HepG2 (cell line): Measurements from ENCODE around the gene TTLL7. TPM values are rescaled to one million over a fixed set of nuclear protein-coding genes. Genes with fewer than 3 reads are reported as not detected.

Experiments used
- ATAC-seq: fragments of 200-7000 bp; cut with Tn5 transposase; 3 replicates; pipeline ENCODE4 v1.9.1; 2020; ENCODE audit warnings: mild to moderate bottlenecking, moderate library complexity
- BruUV-seq: library from RNA; stranded (reverse); fragments of 400-500 nt; replicated peaks from 2 replicates; lab custom pipeline; 2021; lab: Mats Ljungman, UMichigan
- CTCF ChIA-PET: fragments of 300-600 bp; formaldehyde crosslinking; extraction: SDS; loops from one replicate; lab custom pipeline; 2021; ENCODE audit warnings: low total read pairs, inconsistent platforms, low intra/inter-chr PET ratio; lab: Yijun Ruan, JAX
- POLR2A ChIA-PET: fragments of 350-600 bp; sonication (Branson Sonifier 250); formaldehyde crosslinking; loops from one replicate; lab custom pipeline; 2020; ENCODE audit warnings: antibody characterized with exemption, inconsistent platforms; lab: Yijun Ruan, JAX
- DNase-seq: peaks from one replicate; pipeline ENCODE4 v3.0.0-alpha.2; 2015; ENCODE audit warnings: low spot score
- FAIRE-seq: peaks from 3 replicates; lab custom pipeline; 2011; peaks lifted over from hg19 to GRCh38; lab: Jason Lieb, UNC
- H2AFZ ChIP-seq: one replicate; pipeline ENCODE4 v1.6.1; 2011; ENCODE audit warnings: low read length, inconsistent platforms
- H3K27ac ChIP-seq: fragments of 300-600 bp; 3 replicates; pipeline ENCODE4 v1.8.0; 2011; ENCODE audit warnings: mixed run types, mild to moderate bottlenecking, mixed read lengths, low read length, inconsistent platforms; ENCODE audit not compliant: insufficient read depth; ENCODE audit errors: extremely low read length
- H3K27me3 ChIP-seq, 2 experiments: fragments of 200-600 bp in 1 of 2; 2 replicates in 1 of 2; 3 replicates in 1 of 2; pipeline versions ENCODE4 v1.6.0 to v1.8.0; 2011; ENCODE audit warnings: low read length in 2 of 2, mild to moderate bottlenecking in 2 of 2, moderate library complexity in 2 of 2, inconsistent platforms in 1 of 2; ENCODE audit not compliant: insufficient read depth in 2 of 2, control insufficient read depth in 1 of 2
- H3K36me3 ChIP-seq, 2 experiments: fragments of 200-600 bp in 1 of 2; replicated peaks in 1 of 2; 2 replicates in 1 of 2; 3 replicates in 1 of 2; pipeline versions ENCODE4 v1.5.1 to v1.8.0; 2011; ENCODE audit warnings: low read length in 2 of 2, inconsistent platforms in 1 of 2; ENCODE audit not compliant: insufficient read depth in 2 of 2, control insufficient read depth in 1 of 2
- H3K4me1 ChIP-seq: 2 replicates; pipeline ENCODE4 v1.5.1; 2012; ENCODE audit warnings: low read length, inconsistent platforms; ENCODE audit not compliant: insufficient read depth
- H3K4me2 ChIP-seq: 2 replicates; pipeline ENCODE4 v1.6.0; 2011; ENCODE audit warnings: low read depth, low read length, inconsistent platforms
- H3K4me3 ChIP-seq, 3 experiments: fragments of 200-600 bp in 1 of 3; sonication (generic), shearing (Covaris generic) in 1 of 3; replicated peaks in 1 of 3; 2 replicates each; pipeline ENCODE4 v1.5.1; 2011 to 2016; ENCODE audit warnings: low read length in 3 of 3, inconsistent platforms in 2 of 3, low read depth in 2 of 3, mild to moderate bottlenecking in 2 of 3, control low read depth in 1 of 3, mixed read lengths in 1 of 3; ENCODE audit not compliant: insufficient read depth in 1 of 3
- H3K79me2 ChIP-seq: one replicate; pipeline ENCODE4 v1.6.1; 2011; ENCODE audit warnings: low read length, inconsistent platforms; ENCODE audit not compliant: insufficient read depth
- H3K9ac ChIP-seq: 2 replicates; pipeline ENCODE4 v1.6.0; 2011; ENCODE audit warnings: mild to moderate bottlenecking, low read depth, low read length, inconsistent platforms; ENCODE audit not compliant: insufficient read depth
- H3K9me3 ChIP-seq: 2 replicates; pipeline ENCODE4 v1.5.1; 2012; ENCODE audit warnings: mild to moderate bottlenecking, low read length
- H4K20me1 ChIP-seq: 2 replicates; pipeline ENCODE4 v1.6.0; 2011; ENCODE audit warnings: inconsistent platforms, mild to moderate bottlenecking, low read length, moderate library complexity; ENCODE audit not compliant: insufficient read depth
- CENPBD1 ChIP-seq: sonication (generic); formaldehyde crosslinking; IDR thresholded peaks from 2 replicates; pipeline ENCODE4 v1.8.0; 2022; ENCODE audit warnings: missing genetic modification reagents, low read depth, mild to moderate bottlenecking, borderline replicate concordance
- HNRNPK ChIP-seq: fragments of 200-400 bp; formaldehyde crosslinking; IDR thresholded peaks from 2 replicates; pipeline ENCODE4 v1.6.1; 2018; ENCODE audit warnings: low read length, low read depth, moderate library complexity, mild to moderate bottlenecking; ENCODE audit not compliant: poor library complexity, severe bottlenecking
- KDM5A ChIP-seq: fragments of 200-600 bp; sonication (generic); IDR thresholded peaks from 2 replicates; pipeline ENCODE4 v1.7.0; 2018; ENCODE audit warnings: antibody characterized with exemption, mild to moderate bottlenecking, low read length, borderline replicate concordance
- NFE2 ChIP-seq: sonication (generic); formaldehyde crosslinking; IDR thresholded peaks from 2 replicates; pipeline ENCODE4 v1.4.0; 2020; ENCODE audit warnings: missing genetic modification reagents
- NR2F1 ChIP-seq, 2 experiments: fragments of 450-650 bp in 1 of 2; formaldehyde crosslinking in 1 of 2; IDR thresholded peaks; 2 replicates each; pipeline versions ENCODE4 v1.5.0 to v1.6.1; 2016 to 2020; ENCODE audit warnings: mild to moderate bottlenecking in 1 of 2, missing compliant biosample characterization in 1 of 2, missing genetic modification reagents in 1 of 2, moderate library complexity in 1 of 2
- NR2F6 ChIP-seq, 2 experiments: IDR thresholded peaks; 2 replicates each; pipeline ENCODE4 v1.6.1; 2016; ENCODE audit warnings: antibody characterized with exemption in 1 of 2, mild to moderate bottlenecking in 1 of 2
- ZMAT3 ChIP-seq: sonication (generic); formaldehyde crosslinking; conservative IDR thresholded peaks from 2 replicates; pipeline ENCODE4 v1.7.0; 2021; ENCODE audit warnings: missing genetic modification reagents
- ZNF124 ChIP-seq: sonication (generic); formaldehyde crosslinking; IDR thresholded peaks from 2 replicates; pipeline ENCODE4 v1.4.0; 2020; ENCODE audit warnings: missing genetic modification reagents
- ZNF253 ChIP-seq: sonication (generic); formaldehyde crosslinking; IDR thresholded peaks from 2 replicates; pipeline ENCODE4 v1.8.0; 2022; ENCODE audit warnings: mild to moderate bottlenecking, missing genetic modification reagents, borderline replicate concordance
- ZNF557 ChIP-seq: sonication (generic); formaldehyde crosslinking; IDR thresholded peaks from 2 replicates; pipeline ENCODE4 v1.4.0; 2020; ENCODE audit warnings: missing genetic modification reagents
- ZNF614 ChIP-seq: IDR thresholded peaks from 2 replicates; pipeline ENCODE4 v1.6.1; 2018; ENCODE audit warnings: missing biosample characterization, missing genetic modification reagents, inconsistent platforms, borderline replicate concordance
- ZNF720 ChIP-seq: sonication (generic); formaldehyde crosslinking; IDR thresholded peaks from 2 replicates; pipeline ENCODE4 v1.4.0; 2020; ENCODE audit warnings: missing genetic modification reagents
- WGBS: methylation state at CpG from one replicate; pipeline ENCODE4 v1.1.6; 2017; ENCODE audit warnings: low lambda C conversion rate; 5-methylcytosine and 5-hydroxymethylcytosine counted together
- in situ Hi-C: cut with HindIII; loops from 2 replicates; pipeline ENCODE4 v1.10.0; 2017; ENCODE audit warnings: low pct_unique_long_range_greater_than_20kb; ENCODE audit not compliant: extremely low pct_ligation_motif_present
- intact Hi-C: fragments of 100-400 bp; cut with micrococcal nuclease; formaldehyde crosslinking; loops from one replicate; pipeline ENCODE4 v1.10.0; 2022; ENCODE audit not compliant: unreplicated experiment
- polyA plus RNA-seq, 8 experiments: library from polyadenylated mRNA; depleted of rRNA in 3 of 8; stranded (reverse) in 7 of 8; unstranded in 1 of 8; fragments of >200 nt; fragmentation: Illumina TruSeq in 4 of 8; extraction: Trizol in 4 of 8; gene quantifications; 2 replicates each; pipeline versions ENCODE4 v1.2.1 to v1.2.3, GENCODE V29; 2011 to 2016; ENCODE audit warnings: low read depth in 4 of 8, missing spikeins in 1 of 8, mixed read lengths in 1 of 8; ENCODE audit not compliant: insufficient read depth in 1 of 8
- total RNA-seq, 5 experiments: library from RNA; depleted of rRNA; stranded (reverse); fragments of >200 nt; fragmentation: Illumina TruSeq; extraction: Trizol; gene quantifications; 2 replicates each; pipeline ENCODE4 v1.2.3, GENCODE V29; 2016; ENCODE audit warnings: low read depth in 1 of 5
- TF ChIP-seq, protein P1 (sequence below): sonication (generic); formaldehyde crosslinking; IDR thresholded peaks from 2 replicates; pipeline ENCODE4 v1.5.1; 2020; ENCODE audit warnings: mild to moderate bottlenecking, missing genetic modification reagents, moderate library complexity
- TF ChIP-seq, protein P2 (sequence below): sonication (generic); formaldehyde crosslinking; IDR thresholded peaks from 2 replicates; pipeline ENCODE4 v1.9.0; 2022; ENCODE audit warnings: low read depth, missing genetic modification reagents

Gene TTLL7
- total and polyA plus RNA-seq, 2 of the 13 experiments (the other 11 are each of a cell fraction or from before 2014, with no cell fraction given), result 0.07 to 0.22 TPM

GRCh38 chr1:83999316-83999819 lies 436 bp upstream of the TTLL7 start (continued):
- TF ChIP-seq, protein P1, sequence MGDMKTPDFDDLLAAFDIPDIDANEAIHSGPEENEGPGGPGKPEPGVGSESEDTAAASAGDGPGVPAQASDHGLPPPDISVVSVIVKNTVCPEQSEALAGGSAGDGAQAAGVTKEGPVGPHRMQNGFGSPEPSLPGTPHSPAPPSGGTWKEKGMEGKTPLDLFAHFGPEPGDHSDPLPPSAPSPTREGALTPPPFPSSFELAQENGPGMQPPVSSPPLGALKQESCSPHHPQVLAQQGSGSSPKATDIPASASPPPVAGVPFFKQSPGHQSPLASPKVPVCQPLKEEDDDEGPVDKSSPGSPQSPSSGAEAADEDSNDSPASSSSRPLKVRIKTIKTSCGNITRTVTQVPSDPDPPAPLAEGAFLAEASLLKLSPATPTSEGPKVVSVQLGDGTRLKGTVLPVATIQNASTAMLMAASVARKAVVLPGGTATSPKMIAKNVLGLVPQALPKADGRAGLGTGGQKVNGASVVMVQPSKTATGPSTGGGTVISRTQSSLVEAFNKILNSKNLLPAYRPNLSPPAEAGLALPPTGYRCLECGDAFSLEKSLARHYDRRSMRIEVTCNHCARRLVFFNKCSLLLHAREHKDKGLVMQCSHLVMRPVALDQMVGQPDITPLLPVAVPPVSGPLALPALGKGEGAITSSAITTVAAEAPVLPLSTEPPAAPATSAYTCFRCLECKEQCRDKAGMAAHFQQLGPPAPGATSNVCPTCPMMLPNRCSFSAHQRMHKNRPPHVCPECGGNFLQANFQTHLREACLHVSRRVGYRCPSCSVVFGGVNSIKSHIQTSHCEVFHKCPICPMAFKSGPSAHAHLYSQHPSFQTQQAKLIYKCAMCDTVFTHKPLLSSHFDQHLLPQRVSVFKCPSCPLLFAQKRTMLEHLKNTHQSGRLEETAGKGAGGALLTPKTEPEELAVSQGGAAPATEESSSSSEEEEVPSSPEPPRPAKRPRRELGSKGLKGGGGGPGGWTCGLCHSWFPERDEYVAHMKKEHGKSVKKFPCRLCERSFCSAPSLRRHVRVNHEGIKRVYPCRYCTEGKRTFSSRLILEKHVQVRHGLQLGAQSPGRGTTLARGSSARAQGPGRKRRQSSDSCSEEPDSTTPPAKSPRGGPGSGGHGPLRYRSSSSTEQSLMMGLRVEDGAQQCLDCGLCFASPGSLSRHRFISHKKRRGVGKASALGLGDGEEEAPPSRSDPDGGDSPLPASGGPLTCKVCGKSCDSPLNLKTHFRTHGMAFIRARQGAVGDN (CRISPR knock-in tag), result peak; percentile 40; the same call in 1 of the 2 replicates

GRCh38 chr1:83998205-83998497 lies 781 bp downstream of the TTLL7 start:
- H4K20me1 ChIP-seq, result no peaks in the 10 kb centered on the region
- ChIA-PET CTCF (no interaction called here), POLR2A (no interaction called here)
- H2AFZ ChIP-seq, result no peak overlapping the region
- H3K27me3 ChIP-seq, result peaks cover 1 to 23% of the 10 kb centered on the region in 2 experiments; a peak in 4 of 5 replicates
- ATAC-seq (no peak), FAIRE-seq (no peak), DNase-seq (no peak)
- 98% methylated on average over 4 of the region's 4 CpGs for WGBS
- no peak overlapping the region for H3K4me2 ChIP-seq
- no peak overlapping the region for H3K27ac ChIP-seq
- in situ Hi-C loops (no loop called here), intact Hi-C loops (no loop called here)
- H3K9me3 ChIP-seq, result no peaks in the 10 kb centered on the region
- no peaks in the 10 kb centered on the region for H3K79me2 ChIP-seq
- no TSS peak for BruUV-seq
- no peaks in the 10 kb centered on the region for H3K36me3 ChIP-seq
- H3K4me1 ChIP-seq, result peaks cover 6% of the 10 kb centered on the region
- no peak overlapping the region for H3K9ac ChIP-seq
- H3K4me3 ChIP-seq, result no peak overlapping the region
- TF ChIP-seq HNRNPK, result no peak
- TF ChIP-seq CENPBD1 (CRISPR knock-in tag), result no peak
- no peak for TF ChIP-seq NFE2 (CRISPR knock-in tag)
- no peak for TF ChIP-seq ZNF124 (CRISPR knock-in tag)
- TF ChIP-seq ZNF720, result no peak
- no peak for TF ChIP-seq ZNF614 (CRISPR knock-in tag)
- TF ChIP-seq KDM5A, result no peak
- no peak for TF ChIP-seq NR2F6 (IDR thresholded peaks at IDR 0.05)
- TF ChIP-seq NR2F6 (CRISPR knock-in tag; IDR thresholded peaks at IDR 0.05), result no peak
- no peak for TF ChIP-seq ZNF557
- TF ChIP-seq ZNF253 (CRISPR knock-in tag), result no peak
- TF ChIP-seq ZMAT3 (CRISPR knock-in tag), result no peak
- TF ChIP-seq NR2F1 (CRISPR knock-in tag; IDR thresholded peaks at IDR 0.05), result no peak
- TF ChIP-seq, protein P2, sequence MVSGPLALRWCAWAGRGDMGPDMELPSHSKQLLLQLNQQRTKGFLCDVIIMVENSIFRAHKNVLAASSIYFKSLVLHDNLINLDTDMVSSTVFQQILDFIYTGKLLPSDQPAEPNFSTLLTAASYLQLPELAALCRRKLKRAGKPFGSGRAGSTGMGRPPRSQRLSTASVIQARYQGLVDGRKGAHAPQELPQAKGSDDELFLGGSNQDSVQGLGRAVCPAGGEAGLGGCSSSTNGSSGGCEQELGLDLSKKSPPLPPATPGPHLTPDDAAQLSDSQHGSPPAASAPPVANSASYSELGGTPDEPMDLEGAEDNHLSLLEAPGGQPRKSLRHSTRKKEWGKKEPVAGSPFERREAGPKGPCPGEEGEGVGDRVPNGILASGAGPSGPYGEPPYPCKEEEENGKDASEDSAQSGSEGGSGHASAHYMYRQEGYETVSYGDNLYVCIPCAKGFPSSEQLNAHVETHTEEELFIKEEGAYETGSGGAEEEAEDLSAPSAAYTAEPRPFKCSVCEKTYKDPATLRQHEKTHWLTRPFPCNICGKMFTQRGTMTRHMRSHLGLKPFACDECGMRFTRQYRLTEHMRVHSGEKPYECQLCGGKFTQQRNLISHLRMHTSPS (CRISPR knock-in tag), result no peak
